ENCODE data around the gene MAG.
"Not testable (repeated sequence)": the region's sequence is repeated elsewhere in the genome, so short reads cannot be mapped to it uniquely, and the experiment has no call there.

The MAG gene

DNA sequence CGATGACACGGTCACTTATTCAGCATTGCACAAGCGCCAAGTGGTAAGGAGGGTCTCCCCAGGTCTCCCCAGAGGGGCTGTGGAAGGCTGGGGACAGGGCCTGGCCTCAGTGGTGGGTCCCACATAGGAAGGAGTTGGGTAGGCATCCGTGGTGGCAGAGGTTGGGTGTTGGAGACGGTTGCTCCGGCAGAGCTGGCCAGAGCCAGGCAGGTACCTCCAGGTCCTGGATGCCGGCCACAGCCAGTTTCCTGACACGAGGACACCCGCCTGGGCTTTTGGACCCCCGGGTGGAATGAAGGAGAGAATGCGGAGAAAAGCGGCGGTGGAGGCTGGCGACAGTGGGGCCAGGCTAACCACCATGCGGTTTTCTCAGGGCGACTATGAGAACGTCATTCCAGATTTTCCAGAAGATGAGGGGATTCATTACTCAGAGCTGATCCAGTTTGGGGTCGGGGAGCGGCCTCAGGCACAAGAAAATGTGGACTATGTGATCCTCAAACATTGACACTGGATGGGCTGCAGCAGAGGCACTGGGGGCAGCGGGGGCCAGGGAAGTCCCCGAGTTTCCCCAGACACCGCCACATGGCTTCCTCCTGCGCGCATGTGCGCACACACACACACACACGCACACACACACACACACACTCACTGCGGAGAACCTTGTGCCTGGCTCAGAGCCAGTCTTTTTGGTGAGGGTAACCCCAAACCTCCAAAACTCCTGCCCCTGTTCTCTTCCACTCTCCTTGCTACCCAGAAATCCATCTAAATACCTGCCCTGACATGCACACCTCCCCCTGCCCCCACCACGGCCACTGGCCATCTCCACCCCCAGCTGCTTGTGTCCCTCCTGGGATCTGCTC is 54.5 kb downstream of the MAG start:
- no peak for DNase-seq

DNA sequence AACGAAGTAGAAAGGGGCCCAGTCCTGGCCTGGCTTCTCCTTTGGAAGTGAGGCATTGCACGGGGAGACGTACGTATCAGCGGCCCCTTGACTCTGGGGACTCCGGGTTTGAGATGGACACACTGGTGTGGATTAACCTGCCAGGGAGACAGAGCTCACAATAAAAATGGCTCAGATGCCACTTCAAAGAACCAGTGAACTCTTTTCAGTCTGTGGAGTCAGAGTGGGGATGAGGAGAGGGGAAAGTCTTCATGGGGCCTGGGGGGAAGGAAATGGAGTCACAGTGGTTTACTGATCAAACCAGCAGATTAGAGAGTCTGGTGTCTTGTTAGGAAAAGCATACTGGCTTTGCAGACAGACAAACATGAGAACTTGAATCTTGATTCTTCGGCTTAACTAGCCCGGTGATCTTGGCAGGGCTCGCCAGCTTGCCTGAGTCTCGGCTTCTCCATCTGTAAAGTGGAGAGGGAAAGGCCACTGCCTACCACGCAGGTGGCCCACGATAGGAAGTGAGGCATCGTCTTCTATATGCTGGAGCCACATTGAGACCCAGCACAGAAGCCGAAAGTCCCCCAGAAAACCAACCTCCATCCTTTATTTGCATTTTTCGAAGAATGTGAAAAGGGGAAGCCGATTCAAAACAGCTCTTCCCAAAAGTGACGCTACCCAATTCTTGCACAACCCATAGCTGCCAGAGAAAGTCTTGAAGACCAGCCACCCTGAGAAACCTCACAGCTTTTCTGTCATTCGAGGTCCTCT is 55.4 kb downstream of the MAG start, which contains the start of gene FFAR1:
FFAR1 (plus strand) TSS at position 732 of the 759 bp plus-strand sequence. CDS start 3,650 bp downstream, outside the sequence.
- DNase-seq = no peak

DNA sequence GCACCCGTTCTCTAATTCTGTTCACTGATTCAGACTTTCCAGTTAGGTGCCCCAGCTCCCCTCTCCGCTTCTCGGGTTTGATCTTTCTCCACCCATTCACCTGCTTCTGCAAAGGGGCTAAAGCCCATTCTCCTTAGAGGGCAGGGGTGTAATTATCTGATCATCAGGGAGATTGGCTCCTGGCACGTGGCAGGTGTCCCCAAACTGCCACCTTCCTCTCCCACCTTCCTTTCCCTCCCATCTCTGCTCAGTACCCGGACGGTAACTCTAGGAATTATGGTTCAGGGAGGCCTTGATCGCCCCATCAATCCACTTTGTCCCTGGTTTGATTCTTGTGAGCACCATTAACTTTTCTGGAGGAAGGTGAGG is 56.0 kb downstream of the MAG start:
- no peak for DNase-seq

DNA sequence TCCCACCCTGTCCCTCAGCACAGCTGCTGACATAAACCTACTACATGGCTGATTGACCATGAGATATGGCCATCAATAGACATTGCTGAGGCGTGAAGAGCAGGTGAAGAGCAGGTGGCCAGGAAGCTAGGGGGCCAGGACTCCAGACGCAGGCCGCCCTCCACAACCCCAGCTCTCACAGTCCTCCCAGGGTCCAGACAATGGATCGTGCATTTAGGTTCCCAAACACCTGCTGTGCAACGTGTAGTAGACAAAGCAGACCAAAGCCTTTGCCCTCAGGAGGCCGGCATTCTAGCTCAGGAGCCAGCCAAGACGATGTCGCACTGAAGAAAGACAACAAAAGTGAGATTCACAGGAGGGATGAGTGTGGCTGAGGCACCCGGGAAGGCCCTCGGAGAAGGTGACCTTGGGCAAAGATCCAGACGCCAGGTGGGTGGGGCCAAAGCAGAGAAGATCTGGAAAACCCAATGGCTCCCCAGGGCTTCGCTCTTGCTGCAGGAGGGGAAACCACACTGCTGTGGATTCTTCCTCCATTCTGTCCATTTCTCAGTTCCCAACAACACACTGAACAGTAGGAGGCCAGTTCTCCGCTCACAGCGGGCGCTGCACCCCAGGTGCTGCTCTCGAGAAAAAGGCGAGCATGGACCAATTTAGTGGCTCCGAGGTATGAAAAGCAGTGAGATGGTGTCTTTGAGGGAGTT is 57.1 kb downstream of the MAG start:
- DNase-seq = peak in 1 of 2 experiments; percentile 59

DNA sequence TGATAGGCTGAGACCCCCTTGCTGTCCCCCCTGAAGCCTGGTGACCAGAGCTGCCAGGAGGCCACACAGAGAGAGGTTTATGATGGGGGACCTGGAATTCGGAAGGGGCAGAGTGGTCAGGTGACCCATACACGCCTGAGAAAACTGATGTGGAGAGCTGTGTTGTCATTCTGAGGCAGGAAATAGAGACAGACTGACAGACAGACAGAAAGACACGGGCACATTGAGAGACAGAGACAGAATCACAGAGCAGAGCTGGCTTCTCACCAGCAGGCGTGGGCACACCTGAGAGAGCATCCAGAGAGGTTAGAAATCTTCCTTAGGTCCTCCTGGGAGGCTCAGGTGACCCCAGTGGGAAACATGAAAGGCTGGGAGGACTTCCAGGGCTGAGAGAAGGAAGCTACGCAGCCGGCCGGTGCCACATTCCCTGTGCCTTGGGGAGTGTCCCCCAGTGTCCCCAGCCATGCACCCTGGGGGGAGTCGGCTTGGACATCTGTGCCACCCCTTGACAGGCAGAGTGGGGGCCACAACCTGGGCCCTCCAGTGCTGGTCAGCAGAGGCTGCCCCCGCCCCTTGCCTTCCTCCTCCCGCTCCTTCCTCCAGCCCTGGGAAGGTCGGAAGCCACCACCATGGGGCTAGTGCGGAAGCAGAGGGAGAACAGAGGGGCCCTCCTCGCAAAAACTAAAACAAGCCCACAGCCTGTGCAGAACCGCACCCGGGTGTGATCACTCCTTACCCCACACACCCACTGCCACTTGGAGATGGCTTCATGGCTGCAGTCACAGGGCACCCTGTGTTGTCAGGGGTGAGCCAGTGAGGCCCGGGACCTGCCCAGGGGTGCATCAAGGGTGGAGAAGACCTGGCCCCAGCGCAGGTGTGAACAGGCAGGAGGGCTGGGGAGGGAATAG is 57.9 kb downstream of the MAG start:
- no peak for DNase-seq

DNA sequence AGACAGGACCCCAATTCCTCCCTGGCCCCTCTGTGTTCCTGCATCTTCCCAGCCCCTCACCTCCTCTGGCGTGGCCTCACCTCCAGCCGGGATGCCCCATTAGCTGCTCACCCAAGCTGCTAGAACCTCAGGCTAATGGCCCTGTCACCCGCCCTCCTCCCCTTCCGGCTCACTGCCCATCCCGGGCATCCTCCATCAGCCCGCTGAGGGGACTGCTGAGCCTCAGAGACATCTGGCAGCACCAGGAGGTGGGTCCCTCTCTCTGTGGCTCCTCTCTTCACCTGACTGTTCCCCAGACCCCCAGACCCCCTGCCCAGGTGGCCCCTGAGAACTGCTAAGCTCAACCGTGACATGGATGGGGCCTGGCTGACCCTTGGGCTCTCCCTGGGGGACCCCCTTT is 58.6 kb downstream of the MAG start:
- no peak for DNase-seq

DNA sequence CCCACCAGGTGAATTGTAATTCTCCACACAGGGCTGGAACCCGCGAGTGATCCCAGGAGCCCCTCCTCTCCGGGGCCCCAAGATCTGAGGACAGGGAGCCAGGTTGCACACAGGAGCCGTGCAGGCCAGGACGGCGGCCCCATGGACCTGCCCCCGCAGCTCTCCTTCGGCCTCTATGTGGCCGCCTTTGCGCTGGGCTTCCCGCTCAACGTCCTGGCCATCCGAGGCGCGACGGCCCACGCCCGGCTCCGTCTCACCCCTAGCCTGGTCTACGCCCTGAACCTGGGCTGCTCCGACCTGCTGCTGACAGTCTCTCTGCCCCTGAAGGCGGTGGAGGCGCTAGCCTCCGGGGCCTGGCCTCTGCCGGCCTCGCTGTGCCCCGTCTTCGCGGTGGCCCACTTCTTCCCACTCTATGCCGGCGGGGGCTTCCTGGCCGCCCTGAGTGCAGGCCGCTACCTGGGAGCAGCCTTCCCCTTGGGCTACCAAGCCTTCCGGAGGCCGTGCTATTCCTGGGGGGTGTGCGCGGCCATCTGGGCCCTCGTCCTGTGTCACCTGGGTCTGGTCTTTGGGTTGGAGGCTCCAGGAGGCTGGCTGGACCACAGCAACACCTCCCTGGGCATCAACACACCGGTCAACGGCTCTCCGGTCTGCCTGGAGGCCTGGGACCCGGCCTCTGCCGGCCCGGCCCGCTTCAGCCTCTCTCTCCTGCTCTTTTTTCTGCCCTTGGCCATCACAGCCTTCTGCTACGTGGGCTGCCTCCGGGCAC is 59.6 kb downstream of the MAG start:
- DNase-seq = no peak

DNA sequence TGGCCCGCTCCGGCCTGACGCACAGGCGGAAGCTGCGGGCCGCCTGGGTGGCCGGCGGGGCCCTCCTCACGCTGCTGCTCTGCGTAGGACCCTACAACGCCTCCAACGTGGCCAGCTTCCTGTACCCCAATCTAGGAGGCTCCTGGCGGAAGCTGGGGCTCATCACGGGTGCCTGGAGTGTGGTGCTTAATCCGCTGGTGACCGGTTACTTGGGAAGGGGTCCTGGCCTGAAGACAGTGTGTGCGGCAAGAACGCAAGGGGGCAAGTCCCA is 60.2 kb downstream of the MAG start:
- DNase-seq = no peak

DNA sequence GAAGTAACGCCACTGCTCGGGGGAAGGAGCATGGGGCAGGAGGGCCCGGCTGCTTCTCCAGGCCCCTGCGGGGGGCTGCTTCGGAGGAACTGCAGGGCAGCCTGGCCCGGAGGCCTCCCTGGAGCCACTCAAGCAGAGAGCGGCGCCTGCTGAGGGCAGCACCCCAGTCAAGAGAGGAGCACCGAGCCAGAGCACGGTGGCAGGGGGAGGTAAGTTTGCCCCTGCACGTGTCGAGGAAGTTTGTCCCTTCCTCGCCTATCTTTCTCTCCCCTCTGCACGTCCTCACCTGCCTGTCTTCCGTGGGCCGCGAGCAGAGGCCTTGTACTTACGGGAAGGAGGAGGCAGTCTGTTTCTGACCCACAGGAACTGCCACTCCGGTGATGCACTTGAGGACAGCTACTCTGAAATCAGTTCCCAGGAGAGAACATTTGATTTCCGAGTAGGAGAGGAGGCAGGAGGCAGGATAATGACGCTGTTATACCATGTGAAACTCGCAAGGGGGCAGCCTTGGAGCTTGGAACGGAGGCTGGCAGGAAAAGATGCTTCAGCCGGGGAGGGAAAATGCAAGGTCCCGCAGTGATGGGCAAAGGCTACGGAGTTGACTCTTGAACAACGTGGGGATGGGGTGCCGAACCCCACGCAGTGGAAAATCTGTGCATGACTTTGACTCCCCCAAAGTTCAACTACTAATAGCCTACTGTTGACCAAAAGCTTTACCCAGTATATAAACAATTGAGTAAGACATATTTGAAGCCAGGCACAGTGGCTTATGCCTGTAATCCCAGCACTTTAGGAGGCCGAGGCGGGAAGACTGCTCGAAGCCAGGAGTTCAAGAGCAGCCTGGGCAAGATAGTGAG is 60.7 kb downstream of the MAG start:
- DNase-seq = peak; percentile 63 to 91

DNA sequence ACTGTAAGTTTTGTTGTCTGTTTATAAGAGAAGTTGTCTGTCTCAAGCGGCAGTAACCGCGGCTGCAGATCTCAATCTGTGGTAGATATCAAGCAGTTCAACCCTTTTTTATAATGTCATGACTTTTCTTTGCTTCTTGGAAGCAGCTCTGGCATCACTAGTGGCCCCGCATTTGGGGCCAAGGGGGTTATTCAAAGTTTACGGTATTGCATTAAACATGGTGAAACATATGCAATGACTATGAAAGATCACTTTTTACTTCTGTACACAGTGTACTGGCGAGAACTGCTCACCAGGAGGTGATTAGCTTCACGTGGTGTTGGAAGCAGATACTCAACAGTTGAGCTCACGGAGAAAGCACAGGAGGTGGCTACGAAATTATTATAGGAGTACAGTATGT is 61.7 kb downstream of the MAG start:
- DNase-seq = no peak

DNA sequence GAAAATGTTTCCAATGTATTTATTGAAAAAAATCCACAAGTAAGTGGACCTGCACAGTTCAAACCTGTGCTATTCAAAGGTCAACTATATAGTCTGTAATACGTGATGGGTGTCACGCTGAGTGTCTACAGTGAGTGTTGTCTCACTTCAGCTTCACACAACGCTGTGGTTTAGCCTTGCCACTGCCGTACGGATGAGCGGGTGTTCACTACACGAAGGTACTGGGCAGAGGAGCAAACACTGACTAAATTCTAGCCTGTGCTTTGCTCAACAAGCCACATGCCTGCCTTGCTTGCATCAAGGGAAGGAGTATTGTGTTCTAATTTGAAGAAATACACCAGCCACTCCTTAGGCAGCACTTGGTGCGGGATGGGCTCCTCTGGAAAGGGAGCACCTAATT is 62.9 kb downstream of the MAG start:
- no peak for DNase-seq

DNA sequence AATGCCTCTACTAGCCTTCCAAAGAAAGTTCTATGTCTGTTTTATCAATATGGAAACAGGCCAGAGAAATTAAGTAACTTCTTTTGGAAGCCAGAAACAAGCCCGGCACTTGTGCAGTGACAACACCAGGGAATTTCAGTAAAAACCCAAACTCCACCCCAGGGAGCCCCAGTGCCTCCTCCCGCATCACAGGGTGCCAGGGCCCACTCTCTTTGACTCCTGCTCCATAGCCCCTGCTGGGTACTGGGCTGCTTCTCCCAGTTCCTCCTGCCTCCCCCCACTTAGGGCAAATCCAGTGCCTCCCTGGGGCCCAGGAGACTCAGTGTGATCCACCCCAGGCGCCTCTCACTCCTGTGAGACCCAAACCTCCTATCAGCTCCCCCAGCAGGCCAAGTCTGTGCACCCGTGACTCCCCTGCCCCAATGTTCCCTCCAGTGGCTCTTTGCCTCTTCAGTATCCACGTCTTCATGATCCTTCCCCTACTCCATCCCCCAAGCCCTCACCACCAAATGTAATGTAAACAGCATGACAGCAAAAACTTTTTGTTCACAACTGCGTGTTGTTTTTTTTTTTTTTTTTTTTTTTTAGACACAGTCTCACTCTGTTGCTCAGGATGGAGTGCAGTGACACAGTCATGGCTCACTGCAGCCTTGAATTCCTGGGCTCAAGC is 64.0 kb downstream of the MAG start:
- DNase-seq = no peak

DNA sequence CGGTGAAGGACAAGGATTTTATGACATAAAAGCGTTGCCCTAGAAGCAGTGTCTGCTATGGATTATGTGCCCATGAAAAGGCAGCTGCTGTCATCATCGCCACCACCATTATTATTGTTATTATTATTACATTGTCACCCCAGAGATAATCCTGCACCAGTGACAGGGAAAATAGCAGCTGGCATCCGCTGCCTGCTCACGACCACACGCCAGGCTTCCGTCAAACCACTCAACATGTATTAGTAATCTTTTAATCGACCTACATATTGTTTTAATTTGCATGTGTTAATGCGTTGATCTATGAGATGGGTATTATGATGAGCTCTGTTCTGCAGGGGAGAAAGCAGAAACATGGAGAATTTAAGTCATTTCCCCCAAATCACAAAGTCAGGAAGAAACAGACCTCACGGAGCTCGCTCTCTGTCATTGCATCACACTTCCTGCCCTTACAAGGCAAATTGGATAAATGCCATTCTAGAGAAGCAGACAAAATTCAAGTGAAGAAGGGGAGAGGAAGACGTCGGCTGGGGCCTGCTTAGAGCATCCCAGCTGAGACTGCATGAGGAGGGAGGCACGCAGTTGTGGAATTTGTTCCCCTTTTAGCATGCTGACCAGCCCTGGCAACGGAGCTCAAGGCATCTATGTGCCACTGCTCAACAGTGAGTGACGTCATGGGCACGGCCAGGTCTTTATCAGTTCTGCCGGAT is 66.1 kb downstream of the MAG start, which contains the start of gene FFAR3:
FFAR3 (plus strand) TSS at position 594 of the 707 bp plus-strand sequence. CDS start 431 bp downstream, outside the sequence.
- no peak for DNase-seq

DNA sequence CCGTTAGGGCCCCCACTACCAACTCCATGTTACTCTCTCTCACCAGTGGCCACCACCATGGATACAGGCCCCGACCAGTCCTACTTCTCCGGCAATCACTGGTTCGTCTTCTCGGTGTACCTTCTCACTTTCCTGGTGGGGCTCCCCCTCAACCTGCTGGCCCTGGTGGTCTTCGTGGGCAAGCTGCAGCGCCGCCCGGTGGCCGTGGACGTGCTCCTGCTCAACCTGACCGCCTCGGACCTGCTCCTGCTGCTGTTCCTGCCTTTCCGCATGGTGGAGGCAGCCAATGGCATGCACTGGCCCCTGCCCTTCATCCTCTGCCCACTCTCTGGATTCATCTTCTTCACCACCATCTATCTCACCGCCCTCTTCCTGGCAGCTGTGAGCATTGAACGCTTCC is 66.9 kb downstream of the MAG start:
- DNase-seq = not testable (repeated sequence)

DNA sequence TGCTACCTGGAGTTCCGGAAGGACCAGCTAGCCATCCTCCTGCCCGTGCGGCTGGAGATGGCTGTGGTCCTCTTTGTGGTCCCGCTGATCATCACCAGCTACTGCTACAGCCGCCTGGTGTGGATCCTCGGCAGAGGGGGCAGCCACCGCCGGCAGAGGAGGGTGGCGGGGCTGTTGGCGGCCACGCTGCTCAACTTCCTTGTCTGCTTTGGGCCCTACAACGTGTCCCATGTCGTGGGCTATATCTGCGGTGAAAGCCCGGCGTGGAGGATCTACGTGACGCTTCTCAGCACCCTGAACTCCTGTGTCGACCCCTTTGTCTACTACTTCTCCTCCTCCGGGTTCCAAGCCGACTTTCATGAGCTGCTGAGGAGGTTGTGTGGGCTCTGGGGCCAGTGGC is 67.4 kb downstream of the MAG start:
- DNase-seq = not testable (repeated sequence)

DNA sequence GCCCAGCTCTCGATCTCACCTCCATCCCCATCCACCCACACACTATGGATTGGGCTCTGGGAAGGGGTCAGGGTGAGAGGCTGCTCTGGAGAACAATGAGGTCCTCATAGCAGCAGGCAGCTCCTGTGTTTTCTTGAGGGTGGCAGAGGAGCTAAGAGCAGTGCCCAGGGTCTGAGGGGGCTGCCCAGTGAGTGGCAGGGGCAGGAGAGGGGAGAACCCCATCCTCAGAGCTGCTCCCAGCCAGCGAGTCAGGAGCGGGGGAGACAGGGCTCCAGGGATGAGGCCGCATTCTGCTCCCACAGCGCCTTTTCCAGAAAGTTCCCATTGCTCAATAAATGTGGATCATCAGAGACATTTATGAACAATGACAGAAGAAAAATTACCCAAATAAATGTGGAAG is 68.1 kb downstream of the MAG start:
- not testable (repeated sequence) for DNase-seq

DNA sequence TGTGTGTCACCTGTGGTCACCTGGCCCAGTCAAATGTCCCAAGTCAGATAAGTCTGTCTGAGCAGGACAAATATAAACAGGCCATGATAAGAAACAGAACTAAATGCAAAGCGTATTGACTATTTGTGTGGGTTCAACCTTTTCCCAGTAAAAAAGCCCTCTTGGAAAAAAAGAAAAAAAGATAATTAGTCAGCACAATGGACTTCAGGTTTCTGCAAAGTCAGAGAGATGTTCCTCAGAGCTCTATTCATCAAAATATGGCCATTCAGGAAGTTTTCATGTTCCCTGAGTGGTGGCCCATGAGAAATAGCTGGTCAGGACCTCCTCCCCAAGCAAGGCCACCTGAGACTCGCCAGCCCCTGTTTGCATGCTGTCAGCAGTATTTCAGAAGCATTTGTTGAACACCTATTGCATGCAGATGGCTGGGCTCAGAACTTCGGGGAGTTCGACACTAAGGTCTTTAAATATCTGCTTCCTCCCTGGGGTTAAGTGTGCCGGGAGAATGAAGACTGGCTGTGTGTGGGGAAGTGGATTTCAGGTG is 69.0 kb downstream of the MAG start:
- no peak for DNase-seq

DNA sequence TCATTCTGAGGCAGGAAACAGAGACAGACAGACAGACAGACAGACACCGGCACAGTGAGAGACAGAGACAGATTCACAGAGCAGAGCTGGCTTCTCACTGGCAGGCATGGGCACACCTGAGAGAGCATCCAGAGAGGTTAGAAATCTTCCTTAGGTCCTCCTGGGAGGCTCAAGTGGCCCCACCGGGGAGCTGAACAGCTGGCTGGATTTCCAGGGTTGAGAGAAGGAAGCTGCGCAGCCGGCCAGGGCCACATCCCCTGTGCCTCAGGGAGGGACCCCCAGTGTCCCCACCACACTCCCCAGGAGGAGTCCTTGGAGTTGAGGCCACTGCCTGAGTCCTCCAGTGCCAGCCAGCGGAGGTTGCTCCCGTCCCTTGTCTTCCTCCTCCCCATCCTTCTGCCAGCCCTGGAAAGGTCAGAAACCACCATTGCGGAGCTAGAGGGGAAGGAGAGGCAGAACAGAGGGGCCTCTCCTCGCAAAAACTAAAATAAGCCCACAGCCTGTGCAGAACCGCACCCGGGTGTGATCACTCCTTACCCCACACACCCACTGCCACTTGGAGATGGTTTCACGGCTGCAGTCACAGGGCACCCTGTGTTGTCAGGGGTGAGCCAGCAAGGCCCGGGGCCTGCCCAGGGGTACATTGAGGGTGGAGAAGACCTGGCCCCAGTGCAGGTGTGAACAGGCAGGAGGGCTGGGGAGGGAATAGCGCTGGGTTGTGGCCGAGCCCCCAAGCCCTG is 70.5 kb downstream of the MAG start:
- DNase-seq = no peak

Measured in NCI-H526 (cell line).